Brain microvascular endothelial cell (primary cell): Measurements from ENCODE around the gene KCMF1.
A peak's percentile ranks its signal among the peaks of the same experiment; 100 is the strongest.

Experiments used
- DNase-seq: peaks from one replicate; pipeline ENCODE4 v3.0.0-alpha.2; 2020
- H3K27ac ChIP-seq: fragments of 250-450 bp; sonication (Bioruptor Pico); 2 replicates; pipeline ENCODE4 v1.5.1; 2020; ENCODE audit warnings: mild to moderate bottlenecking, moderate library complexity
- H3K27me3 ChIP-seq: fragments of 250-450 bp; sonication (Bioruptor Pico); replicated peaks from 2 replicates; pipeline ENCODE4 v1.5.1; 2020; ENCODE audit warnings: mild to moderate bottlenecking
- H3K36me3 ChIP-seq: fragments of 250-450 bp; sonication (Bioruptor Pico); replicated peaks from 2 replicates; pipeline ENCODE4 v1.5.1; 2020; ENCODE audit warnings: mild to moderate bottlenecking
- H3K4me3 ChIP-seq: 2 replicates; pipeline ENCODE4 v1.5.1; 2011; ENCODE audit warnings: low read depth, mild to moderate bottlenecking, control low read depth, low read length, moderate library complexity
- CTCF ChIP-seq: IDR thresholded peaks from 2 replicates; pipeline ENCODE4 v1.5.1; 2011; ENCODE audit warnings: low read depth, mild to moderate bottlenecking, moderate library complexity, low read length, control low read depth, inconsistent platforms; ENCODE audit errors: missing control alignments
- in situ Hi-C: cut with HindIII; loops from 2 replicates; pipeline ENCODE4 v1.10.0; 2017; ENCODE audit warnings: low sequenced_read_pairs, low pct_ligation_motif_present

Gene KCMF1

GRCh38 chr2:84947010-84947593 lies 23.9 kb upstream of the KCMF1 start:
- TF ChIP-seq CTCF: no peak
- no peak for DNase-seq
- Histone ChIP-seq H3K4me3 (no peak overlapping the region), H3K27me3 (no peaks in the 10 kb centered on the region), H3K36me3 (no peaks in the 10 kb centered on the region), H3K27ac (no peak overlapping the region)
- in situ Hi-C loops: no loop called here

- Histone ChIP-seq H3K27me3 (no peaks in the 10 kb centered on the region), H3K4me3 (no peak overlapping the region)
- in situ Hi-C loops: no loop called here
Measured at GRCh38 chr2:84953535-84953934, 17.4 kb upstream of the KCMF1 start.

GRCh38 chr2:84954329-84954728 lies 16.6 kb upstream of the KCMF1 start:
- no peak for TF ChIP-seq CTCF
- in situ Hi-C loops: no loop called here

More at GRCh38 chr2:84953535-84953934, 17.4 kb upstream of the KCMF1 start:
- Histone ChIP-seq H3K27ac (no peak overlapping the region), H3K36me3 (no peaks in the 10 kb centered on the region)
- TF ChIP-seq CTCF: no peak
- no peak for DNase-seq

GRCh38 chr2:84956334-84957297 lies 14.3 kb upstream of the KCMF1 start:
- no peak overlapping the region for H3K4me3 ChIP-seq
- TF ChIP-seq CTCF: no peak
- no peak for DNase-seq
- no peaks in the 10 kb centered on the region for H3K36me3 ChIP-seq
- no peak overlapping the region for H3K27ac ChIP-seq
- in situ Hi-C loops: no loop called here
- H3K27me3 ChIP-seq: no peaks in the 10 kb centered on the region

More at GRCh38 chr2:84954329-84954728, 16.6 kb upstream of the KCMF1 start:
- Histone ChIP-seq H3K4me3 (no peak overlapping the region), H3K27me3 (no peaks in the 10 kb centered on the region), H3K36me3 (no peaks in the 10 kb centered on the region), H3K27ac (no peak overlapping the region)
- no peak for DNase-seq

DNA sequence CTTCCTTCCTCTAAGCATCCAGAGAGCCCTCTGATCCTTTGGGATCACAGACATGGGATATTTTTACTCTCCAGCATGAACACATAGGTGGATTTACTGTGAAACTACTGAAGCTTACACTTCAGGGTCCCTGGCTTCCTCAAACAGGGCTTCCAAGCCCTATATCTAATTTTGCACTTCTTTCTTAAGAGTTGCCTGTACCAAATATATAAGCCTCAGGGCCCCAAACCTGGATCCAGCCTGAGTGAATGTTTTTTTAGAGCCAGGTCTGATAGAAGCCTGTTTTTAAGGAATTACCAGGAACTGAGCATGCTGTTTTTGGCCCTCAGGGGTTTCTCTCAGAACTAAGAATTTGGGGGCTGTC lies 13.2 kb upstream of the KCMF1 start:
- Histone ChIP-seq H3K27ac (peak overlapping the region; percentile 66), H3K27me3 (no peaks in the 10 kb centered on the region), H3K4me3 (no peak overlapping the region), H3K36me3 (no peaks in the 10 kb centered on the region)
- in situ Hi-C loops: no loop called here
- DNase-seq: no peak
- no peak for TF ChIP-seq CTCF
